ENCODE results near the gene DCAF11. TPM values are rescaled to one million over a fixed set of nuclear protein-coding genes. Genes with fewer than 3 reads are reported as not detected.

The DCAF11 gene
- total RNA-seq, 1 experiment from 2014 or later = 48.8 TPM

GRCh38 chr14:24146453-24146977, 31.9 kb downstream of the DCAF11 start, which contains the start of gene PSME2:
PSME2 (minus strand) TSS chr14:24146610; CDS start chr14:24146581, 29 bp downstream.
- peak; percentile 98 for DNase-seq (ENCODE audit: unreplicated experiment)
- POLR2A ChIA-PET = interaction anchor here (0.5 to 5.7 kb wide), 26 partner anchors 9 to 1052 kb away, joined by 3 to 114 read pairs (median 4); partner anchors contain the start of genes ACIN1, BCL2L2, CHMP4A and DCAF11
- no TSS peak for BruUV-seq (replicated peaks)
- peaks cover 34% of the 10 kb centered on the region for H3K36me3 Mint-ChIP-seq (ENCODE audit: insufficient read depth, unreplicated experiment)
- CTCF ChIA-PET = interaction anchor here (0.5 to 10.3 kb wide), 12 partner anchors 9 to 1083 kb away, joined by 3 to 141 read pairs (median 4); partner anchors contain the start of genes DCAF11, IRF9, NRL and PCK2
- H3K9me3 Mint-ChIP-seq (ENCODE audit: unreplicated experiment) = no peaks in the 10 kb centered on the region
- H3K4me1 Mint-ChIP-seq (ENCODE audit: insufficient read depth, unreplicated experiment) = peaks cover 5% of the 10 kb centered on the region
- intact Hi-C loops (cut with micrococcal nuclease) = loop anchor here (2.0 kb wide), 4 partner anchors 14 to 132 kb away; partner anchors contain the start of genes DCAF11, IRF9, NRL and PCK2
- H3K27me3 Mint-ChIP-seq (ENCODE audit: insufficient read depth, unreplicated experiment) = no peaks in the 10 kb centered on the region
- peak within 1 kb of the TSS; percentile 61 for H3K27ac Mint-ChIP-seq (ENCODE audit: low read depth, unreplicated experiment)
- TF ChIP-seq, protein P1, sequence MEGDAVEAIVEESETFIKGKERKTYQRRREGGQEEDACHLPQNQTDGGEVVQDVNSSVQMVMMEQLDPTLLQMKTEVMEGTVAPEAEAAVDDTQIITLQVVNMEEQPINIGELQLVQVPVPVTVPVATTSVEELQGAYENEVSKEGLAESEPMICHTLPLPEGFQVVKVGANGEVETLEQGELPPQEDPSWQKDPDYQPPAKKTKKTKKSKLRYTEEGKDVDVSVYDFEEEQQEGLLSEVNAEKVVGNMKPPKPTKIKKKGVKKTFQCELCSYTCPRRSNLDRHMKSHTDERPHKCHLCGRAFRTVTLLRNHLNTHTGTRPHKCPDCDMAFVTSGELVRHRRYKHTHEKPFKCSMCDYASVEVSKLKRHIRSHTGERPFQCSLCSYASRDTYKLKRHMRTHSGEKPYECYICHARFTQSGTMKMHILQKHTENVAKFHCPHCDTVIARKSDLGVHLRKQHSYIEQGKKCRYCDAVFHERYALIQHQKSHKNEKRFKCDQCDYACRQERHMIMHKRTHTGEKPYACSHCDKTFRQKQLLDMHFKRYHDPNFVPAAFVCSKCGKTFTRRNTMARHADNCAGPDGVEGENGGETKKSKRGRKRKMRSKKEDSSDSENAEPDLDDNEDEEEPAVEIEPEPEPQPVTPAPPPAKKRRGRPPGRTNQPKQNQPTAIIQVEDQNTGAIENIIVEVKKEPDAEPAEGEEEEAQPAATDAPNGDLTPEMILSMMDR (IDR thresholded peaks at IDR 0.05; ENCODE audit: unreplicated experiment) = no peak
- peak within 1 kb of the TSS; percentile 98 for H3K4me3 Mint-ChIP-seq (ENCODE audit: unreplicated experiment)

GRCh38 chr14:24146978-24147760, 32.6 kb downstream of the DCAF11 start, which contains the start of gene RNF31:
RNF31 (plus strand) TSS chr14:24147498; CDS start chr14:24147699, 201 bp downstream.
- no TSS peak for BruUV-seq (replicated peaks)
- POLR2A ChIA-PET = interaction anchor here (0.6 to 5.7 kb wide), 22 partner anchors 9 to 1053 kb away, joined by 3 to 114 read pairs (median 8); partner anchors contain the start of genes ACIN1, BCL2L2, CHMP4A and DCAF11
- CTCF ChIA-PET = interaction anchor here (0.6 to 10.3 kb wide), 9 partner anchors 10 to 1083 kb away, joined by 3 to 141 read pairs (median 4); partner anchors contain the start of genes DCAF11, IRF9 and NRL
- Mint-ChIP-seq H3K27me3 (ENCODE audit: insufficient read depth, unreplicated experiment) (no peaks in the 10 kb centered on the region), H3K9me3 (ENCODE audit: unreplicated experiment) (no peaks in the 10 kb centered on the region), H3K4me3 (ENCODE audit: unreplicated experiment) (peak within 1 kb of the TSS; percentile 98), H3K36me3 (ENCODE audit: insufficient read depth, unreplicated experiment) (peaks cover 41% of the 10 kb centered on the region), H3K27ac (ENCODE audit: low read depth, unreplicated experiment) (peak within 1 kb of the TSS; percentile 61), H3K4me1 (ENCODE audit: insufficient read depth, unreplicated experiment) (peaks cover under 1% of the 10 kb centered on the region)
- TF ChIP-seq, protein P1 (IDR thresholded peaks at IDR 0.05; ENCODE audit: unreplicated experiment) = no peak
- DNase-seq (ENCODE audit: unreplicated experiment) = peak; percentile 99
- intact Hi-C loops (cut with micrococcal nuclease) = loop anchor here (2.0 kb wide), 4 partner anchors 14 to 132 kb away; partner anchors contain the start of genes DCAF11, IRF9, NRL and PCK2

GRCh38 chr14:24147761-24148428, 33.3 kb downstream of the DCAF11 start:
- intact Hi-C loops (cut with micrococcal nuclease) = loop anchor here (2.0 kb wide), 4 partner anchors 13 to 133 kb away; partner anchors contain the start of genes DCAF11, IRF9, NRL and PCK2
- BruUV-seq (replicated peaks) = TSS peak; percentile 56
- Mint-ChIP-seq H3K36me3 (ENCODE audit: insufficient read depth, unreplicated experiment) (peaks cover 48% of the 10 kb centered on the region), H3K27ac (ENCODE audit: low read depth, unreplicated experiment) (no peak overlapping the region), H3K9me3 (ENCODE audit: unreplicated experiment) (no peaks in the 10 kb centered on the region), H3K4me1 (ENCODE audit: insufficient read depth, unreplicated experiment) (no peaks in the 10 kb centered on the region), H3K4me3 (ENCODE audit: unreplicated experiment) (peak overlapping the region; percentile 98), H3K27me3 (ENCODE audit: insufficient read depth, unreplicated experiment) (no peaks in the 10 kb centered on the region)
- no peak for DNase-seq (ENCODE audit: unreplicated experiment)
- TF ChIP-seq, protein P1 (IDR thresholded peaks at IDR 0.05; ENCODE audit: unreplicated experiment) = no peak
- POLR2A ChIA-PET = interaction anchor here (0.7 to 5.7 kb wide), 15 partner anchors 8 to 124 kb away, joined by 3 to 114 read pairs (median 13); partner anchors contain the start of genes CHMP4A, DCAF11, IPO4 and IRF9
- CTCF ChIA-PET = interaction anchor here (0.6 to 10.3 kb wide), 6 partner anchors 10 to 560 kb away, joined by 3 to 141 read pairs (median 4); partner anchors contain the start of gene IRF9
